Left renal pelvis (tissue), 4 donors: ENCODE data around the gene ZCCHC17. TPM values are rescaled to one million over a fixed set of nuclear protein-coding genes. Genes with fewer than 3 reads are reported as not detected.

Experiments
- DNase-seq, 4 donors: peaks; one replicate each; pipeline ENCODE4 v3.0.0-alpha.2; 2013; ENCODE audit warnings: low read depth in 4 of 4, low spot score in 3 of 4
- polyA plus RNA-seq, 4 donors: library from polyadenylated mRNA; unstranded; fragments of 120-200 nt; gene quantifications; one replicate each; pipeline ENCODE4 v1.2.1, GENCODE V29; 2013; ENCODE audit not compliant: insufficient read length in 4 of 4

Gene ZCCHC17
- polyA plus RNA-seq, 4 donors = 33.6 to 54.9 (median 47.3) TPM

DNA sequence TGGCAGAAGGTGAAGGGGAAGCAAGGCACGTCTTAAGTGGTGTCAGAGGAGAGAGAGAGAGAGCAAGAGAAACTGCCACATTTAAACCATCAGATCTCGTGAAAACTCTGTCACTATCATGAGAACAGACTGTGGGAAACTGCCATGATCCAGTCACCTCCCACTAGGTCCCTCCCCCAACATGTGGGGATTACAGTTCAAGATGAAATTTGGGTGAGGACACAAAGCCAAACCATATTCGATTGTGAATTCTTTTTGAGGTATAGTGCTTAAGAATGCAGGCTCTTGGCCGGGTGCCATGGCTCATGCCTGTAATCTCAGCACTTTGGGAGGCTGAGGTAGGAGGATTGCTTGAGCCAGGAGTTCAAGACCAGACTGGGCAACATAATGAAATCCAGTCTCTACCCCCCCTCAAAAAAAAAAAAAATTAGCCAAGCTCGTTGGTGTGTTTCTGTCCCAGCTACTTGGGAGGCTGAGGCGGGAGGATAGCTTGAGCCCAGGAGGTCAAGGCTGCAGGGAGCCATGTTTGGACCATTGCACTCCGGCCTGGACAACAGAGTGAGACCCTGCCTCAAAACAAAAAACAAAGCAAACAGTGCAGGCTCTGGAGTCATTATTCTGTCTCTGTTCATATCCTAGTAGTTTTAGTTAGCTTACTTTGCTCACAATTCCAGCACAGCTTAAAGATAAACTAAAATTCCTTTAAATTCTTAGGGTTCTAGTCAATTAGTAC lies 6.0 kb downstream of the ZCCHC17 start:
- no peak for DNase-seq

DNA sequence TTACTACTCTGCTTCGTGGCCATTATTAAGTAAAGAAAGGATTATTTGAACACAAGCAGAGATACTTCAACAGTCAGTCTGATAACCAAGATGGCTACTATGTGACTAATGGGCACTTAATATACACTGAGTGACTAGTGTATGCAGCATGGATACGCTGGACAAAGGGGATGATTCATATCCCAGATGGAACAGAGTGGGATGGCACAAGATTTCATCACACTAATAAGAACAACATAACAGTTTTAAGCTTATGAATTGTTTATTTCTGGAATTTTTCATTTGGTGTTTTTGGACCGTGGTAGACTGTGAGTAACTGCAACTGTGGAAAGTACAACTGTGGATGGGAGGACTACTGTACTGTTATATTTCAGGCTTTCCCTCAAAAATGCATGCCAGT lies 9.4 kb downstream of the ZCCHC17 start:
- DNase-seq = no peak

DNA sequence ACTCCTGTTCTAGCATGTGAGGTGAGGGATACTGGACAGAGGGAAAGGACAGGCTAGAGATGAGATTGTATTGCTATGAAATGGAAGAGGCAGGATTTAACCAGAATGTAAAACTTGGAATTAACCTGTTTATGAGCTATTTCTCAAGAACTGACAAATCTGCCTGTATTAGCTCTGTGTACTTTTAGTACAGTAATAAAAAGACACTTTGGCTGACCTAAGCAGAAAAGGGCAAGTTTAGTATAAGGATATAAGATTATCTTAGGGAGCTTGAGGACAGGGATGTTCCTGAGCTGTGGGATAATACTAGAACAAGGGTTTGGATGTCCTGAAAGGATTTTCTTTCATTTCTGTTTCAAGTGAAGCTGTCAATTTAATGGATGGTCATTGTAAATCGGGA lies 11.2 kb downstream of the ZCCHC17 start:
- DNase-seq = no peak

DNA sequence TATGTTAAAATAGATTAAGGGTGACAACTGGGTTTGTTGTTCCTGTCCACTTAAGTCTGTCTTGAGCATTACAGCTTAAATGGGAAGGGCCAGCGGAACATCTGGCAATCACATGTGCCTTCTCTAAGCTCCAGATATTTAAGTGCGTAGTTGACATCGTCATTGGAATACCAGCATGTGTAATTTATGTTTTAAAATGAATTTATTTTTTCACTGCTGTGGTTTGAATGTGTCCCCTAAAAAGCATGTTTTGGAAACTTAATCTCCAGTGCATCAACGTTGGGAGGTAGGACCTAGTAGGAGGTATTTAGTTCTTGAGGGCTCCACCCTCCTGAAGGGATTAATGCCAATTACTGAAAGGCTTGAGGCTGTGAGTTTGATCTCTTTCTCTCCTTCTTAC lies 13.4 kb downstream of the ZCCHC17 start:
- DNase-seq = no peak

DNA sequence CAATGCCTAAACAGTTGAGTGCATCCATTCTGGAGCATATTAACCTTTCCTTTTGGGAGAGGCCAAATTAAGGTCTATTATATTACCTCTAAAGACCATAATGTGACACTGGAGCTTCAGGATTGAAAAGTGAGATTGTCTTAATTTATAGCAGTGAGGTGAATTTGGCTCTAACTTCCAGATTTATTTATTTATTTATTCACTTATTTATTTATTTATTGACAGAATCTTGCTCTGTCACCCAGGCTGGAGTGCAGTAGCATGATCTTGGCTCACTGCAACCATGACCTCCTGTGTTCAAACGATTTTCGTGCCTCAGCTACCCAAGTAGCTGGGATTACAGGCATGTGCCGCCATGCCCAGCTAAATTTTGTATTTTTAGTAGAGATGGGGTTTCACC lies 19.1 kb downstream of the ZCCHC17 start:
- no peak for DNase-seq

DNA sequence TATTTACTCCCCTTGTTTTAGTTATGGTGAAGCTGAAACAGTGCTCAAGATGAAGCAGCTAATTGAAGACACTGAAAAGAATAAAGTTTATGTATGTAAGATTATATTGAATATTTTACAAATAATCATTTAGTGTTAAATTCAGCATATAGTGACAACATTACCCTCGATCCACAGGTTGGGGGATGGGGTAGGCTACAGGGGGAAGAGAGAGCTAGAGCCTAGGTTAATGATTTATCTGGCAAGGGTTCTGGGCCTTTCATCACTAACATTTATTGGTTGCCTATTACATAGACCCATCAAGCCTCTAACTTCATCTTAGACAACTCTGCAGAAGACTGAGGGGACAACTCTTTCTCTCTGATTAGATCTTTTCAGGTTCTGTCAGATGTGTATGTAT lies 21.3 kb downstream of the ZCCHC17 start:
- no peak for DNase-seq

DNA sequence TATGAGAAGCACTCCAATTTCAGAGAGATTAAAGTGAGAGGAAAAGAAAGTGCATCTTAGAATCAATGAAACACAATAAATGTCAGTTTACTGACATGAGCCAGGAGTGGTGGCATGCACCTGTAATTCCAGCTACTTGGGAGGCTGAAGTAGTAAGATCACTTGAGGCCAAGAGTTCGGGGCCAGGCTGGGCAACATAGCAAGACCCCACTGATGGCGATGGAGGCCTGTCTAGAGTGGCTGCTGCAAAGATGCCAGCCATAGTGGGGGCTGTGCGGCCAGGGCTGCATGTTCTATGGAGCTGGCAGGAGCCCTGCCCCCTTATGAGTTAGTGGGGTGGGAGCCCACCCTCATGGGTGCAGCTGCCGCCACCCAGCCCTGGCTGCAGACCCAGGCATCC lies 27.3 kb downstream of the ZCCHC17 start:
- DNase-seq = no peak

DNA sequence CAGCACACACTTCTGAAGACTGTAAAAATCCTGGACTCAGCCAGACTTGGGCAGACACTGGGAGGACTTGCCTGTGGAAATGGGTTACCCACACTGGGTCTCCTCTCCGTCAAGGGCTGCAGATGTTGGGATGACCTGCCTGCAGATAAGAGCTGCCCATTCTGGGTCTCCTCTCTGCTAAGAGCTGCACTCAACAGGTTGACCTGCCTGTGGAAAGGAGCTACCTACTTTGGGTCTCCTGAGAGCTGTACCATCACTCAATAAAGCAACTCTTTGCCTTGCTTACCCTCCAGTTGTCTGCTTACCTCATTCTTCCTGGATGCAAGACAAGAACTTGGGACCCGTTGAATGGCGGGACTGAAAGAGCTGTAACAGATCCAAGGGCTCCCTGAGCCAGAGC lies 28.2 kb downstream of the ZCCHC17 start:
- no peak for DNase-seq

DNA sequence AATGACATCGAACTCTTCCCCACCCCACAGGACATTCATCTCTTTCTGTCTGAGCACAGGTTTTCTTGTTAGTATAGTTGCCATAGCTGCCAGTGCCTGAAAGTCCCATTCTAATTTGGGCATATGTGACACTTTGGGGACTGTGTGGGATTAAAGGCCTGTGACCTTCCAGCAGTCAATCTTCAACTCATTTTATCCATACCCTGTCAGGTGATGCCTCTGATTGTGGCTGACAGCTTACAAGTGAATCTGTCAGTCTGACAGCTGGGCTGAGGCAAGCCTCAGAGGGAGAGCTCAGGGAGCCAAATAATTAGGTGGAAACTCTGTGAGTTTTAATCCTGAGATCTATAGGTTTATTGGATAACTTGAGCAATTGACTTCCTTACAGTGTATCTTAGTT lies 29.6 kb downstream of the ZCCHC17 start:
- no peak for DNase-seq

DNA sequence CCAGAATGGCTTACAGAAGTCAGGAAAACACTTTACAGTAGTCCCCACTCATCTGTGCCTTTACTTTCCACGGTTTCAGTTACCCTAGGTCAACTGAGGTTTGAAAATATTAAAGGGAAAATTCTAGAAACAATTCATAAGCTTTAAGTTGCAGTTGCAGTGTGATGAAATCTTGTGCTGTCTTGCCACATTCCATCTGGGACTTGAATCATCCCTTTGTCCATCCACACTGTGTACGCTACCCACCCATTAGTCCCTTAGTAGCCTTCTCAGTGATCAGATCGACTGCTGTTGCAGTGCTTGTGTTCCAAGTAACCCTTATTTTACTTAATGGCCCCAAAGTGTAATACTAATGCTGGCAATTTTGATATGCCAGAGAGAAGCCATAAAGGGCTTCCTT lies 30.5 kb downstream of the ZCCHC17 start:
- DNase-seq = no peak

DNA sequence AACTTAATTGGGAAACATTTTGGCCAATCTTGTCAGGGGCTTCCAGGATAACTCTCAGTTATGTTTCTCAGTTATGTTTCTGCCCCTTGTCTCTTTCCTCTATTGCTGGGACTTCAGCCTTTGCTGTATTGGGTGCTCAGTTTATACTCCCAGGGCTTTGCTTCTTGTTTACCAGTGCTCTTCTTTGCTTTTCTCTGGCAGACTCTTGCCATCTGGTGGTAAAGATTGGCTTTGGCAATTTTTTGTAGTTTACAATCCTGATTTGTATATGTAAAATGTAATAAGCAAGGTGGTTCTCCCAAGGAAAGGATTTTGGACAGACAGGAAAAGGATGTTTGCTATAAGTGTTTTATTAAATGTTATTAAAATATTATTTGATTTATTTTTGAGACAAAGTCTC lies 38.2 kb downstream of the ZCCHC17 start:
- DNase-seq = peak in 2 of 4 donors; percentile 5 to 14

DNA sequence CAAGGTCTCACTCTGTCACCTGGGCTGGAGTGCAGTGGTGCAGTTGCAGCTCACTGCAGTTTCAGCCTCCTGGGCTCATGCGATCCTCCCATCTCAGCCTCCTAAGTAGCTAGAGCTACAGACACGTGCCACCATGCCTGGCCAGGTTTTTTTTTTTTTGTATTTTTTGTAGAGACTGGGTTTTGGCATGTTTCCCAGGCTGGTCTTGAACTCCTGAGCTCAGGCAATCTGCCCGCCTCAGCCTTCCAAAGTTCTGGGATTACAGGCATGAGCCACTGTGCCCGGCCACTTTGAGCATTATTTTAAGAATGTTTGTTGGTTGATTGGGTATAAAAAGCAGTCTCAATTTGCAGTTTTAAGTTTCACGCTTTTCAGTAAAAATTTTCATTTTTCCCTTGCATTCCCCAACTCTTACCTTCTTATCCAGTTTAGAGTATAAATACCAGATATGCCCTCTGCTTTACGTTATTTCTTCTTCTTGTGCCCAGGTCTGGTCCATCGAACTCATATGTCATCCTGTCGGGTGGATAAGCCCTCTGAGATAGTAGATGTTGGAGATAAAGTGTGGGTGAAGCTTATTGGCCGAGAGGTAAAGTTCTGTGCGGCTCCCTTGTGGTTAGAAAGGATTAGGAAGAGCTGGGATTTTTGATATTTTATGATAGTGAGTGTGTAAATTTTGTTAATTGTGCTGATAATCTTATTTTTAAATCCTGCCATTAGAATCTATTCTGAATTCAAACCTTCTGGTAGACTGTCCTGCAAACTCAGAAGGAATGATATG lies 40.0 kb downstream of the ZCCHC17 start:
- DNase-seq = no peak

DNA sequence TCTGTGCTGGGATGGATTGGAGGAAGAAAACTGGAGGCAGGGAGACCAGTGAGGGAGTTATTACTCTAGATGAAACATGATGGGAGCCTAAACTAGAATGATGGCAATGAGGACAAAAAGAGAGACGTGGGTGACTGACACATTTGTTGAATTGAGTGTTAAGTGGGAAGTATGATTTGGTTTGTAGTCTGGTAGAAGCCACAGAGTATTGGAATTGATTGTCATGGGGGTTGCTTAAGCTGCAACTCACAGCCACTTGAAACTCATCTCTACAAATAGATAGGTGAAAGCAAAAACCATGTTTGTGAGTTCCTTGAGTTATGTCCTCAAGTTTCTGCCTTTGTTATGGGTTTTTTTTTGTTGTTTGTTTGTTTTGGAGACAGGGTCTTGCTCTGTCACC lies 47.7 kb downstream of the ZCCHC17 start:
- no peak for DNase-seq

DNA sequence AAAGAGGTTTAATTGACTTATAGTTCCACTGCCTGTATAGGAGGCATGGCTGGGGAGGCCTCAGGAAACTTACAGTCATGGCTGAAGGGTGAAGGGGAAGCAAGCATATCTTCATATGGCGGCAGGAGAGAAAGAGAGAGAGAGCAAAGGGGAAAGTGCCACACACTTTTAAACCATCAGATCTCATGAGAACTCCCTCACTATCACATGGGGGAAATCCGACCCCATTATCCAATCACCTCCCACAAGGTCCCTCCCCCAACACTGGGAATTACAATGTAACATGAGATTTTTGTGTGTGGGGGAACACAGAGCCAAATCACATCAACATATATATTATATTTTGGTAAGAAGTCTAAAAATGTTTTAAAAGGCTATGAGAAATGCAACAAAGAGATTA lies 48.8 kb downstream of the ZCCHC17 start:
- no peak for DNase-seq

DNA sequence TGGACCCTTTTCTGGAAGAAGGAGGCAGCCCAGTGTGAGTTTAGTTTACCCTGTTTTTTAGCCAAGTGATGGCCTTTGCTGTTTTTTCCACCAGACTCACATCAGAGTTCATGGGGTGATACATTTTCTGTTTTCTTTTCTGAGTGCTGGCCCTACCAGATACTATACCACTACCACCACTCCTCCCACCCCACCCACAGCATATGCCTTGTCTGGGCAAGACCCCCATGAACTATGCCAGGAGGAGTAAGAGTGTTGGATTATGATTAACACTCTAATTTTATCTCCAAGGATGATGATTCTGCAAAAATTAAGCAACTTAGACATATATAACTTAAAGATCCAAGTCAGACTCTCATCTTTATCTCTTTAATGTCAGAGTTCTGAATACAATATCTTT lies 50.0 kb downstream of the ZCCHC17 start:
- no peak for DNase-seq

DNA sequence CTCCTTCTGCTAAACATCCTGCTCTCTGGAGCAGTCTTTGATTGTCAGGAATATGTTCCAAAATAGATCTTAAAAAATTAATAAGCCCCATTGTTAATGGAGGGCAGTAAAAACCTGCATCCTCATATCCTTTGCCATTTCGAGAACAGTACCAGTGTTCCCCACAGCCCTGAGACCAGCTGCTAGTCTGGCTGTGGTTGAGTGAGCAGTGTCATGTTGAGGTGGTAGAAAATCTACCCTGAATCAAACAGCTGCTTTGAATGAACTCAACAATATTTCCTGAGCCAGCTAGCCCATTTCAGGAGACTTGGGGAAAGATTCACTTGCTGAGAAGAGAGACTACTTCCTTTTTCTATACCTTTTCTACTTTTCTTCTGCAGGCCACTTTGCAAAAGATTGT lies 51.6 kb downstream of the ZCCHC17 start:
- DNase-seq = no peak

DNA sequence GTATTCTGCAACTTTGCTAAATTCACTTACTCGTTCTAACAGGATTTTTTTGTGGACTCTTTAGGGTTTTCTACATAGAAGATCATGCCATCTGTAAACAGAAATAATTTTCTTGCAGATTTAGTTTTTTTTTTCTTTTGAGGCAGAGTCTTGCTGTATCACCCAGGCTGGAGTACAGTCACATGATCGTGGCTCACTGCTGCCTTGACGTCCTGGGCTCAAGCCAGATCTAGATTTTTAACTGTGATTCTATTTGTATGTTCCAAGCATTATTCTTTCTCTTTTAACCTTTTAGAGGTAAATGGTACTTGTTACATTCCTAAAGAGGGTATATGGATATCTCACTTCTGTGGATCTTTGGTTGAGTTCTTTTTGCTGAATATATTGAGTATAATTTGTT lies 57.5 kb downstream of the ZCCHC17 start:
- DNase-seq = no peak

DNA sequence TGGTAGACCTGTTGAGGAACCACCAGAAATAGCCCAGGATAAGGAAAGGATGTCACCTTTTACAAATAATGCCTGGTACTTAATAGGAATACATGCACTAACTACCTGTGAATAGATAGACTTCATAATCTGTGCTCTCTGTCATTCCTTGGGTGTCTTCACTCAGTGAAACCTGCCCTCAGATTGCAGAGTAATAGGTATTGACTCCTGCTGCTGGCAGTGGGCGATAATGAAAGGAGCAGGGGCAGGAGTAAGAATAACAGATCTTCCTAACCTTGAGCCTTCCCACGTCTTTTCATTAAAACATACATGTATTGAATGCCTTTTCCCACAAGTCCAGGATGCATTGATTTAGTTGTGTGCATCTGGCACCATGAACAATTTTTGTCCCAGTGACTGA lies 59.6 kb downstream of the ZCCHC17 start:
- no peak for DNase-seq

DNA sequence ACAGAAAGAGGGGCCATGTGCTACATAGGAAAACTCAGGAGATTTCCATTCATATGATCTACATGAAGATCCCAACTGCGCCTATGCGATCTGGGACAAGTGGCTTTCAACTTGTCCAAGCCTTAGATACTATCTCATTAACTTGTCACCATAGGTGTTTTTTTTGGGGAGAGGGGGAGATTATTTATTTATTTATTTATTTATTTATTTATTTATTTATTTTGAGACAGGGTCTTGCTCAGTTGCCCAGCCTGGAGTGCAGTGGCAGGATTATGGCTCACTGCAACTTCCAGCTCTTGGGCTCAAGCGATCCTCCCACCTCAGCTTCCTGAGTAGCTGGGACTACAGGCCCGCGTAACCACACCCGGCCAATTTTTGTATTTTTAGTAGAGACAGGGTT lies 64.8 kb downstream of the ZCCHC17 start:
- DNase-seq = no peak

DNA sequence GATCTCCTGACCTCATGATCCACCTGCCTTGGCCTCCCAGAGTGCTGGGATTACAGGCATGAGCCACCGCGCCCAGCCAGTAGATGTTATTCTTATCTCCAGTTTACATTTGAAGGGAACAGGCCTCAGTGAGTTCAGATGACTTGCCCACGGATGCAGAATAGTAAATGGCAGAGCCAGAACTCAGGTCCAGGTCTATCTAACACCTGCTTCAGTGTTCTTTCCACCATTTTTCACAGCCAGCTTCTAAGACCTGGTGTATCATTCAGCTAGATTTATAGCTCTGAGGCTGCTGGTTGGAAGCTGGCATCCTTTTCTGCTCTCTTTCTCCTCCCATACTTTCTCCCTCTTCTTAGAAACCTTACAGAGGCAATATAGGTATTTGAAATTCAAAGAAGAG lies 65.2 kb downstream of the ZCCHC17 start:
- no peak for DNase-seq

DNA sequence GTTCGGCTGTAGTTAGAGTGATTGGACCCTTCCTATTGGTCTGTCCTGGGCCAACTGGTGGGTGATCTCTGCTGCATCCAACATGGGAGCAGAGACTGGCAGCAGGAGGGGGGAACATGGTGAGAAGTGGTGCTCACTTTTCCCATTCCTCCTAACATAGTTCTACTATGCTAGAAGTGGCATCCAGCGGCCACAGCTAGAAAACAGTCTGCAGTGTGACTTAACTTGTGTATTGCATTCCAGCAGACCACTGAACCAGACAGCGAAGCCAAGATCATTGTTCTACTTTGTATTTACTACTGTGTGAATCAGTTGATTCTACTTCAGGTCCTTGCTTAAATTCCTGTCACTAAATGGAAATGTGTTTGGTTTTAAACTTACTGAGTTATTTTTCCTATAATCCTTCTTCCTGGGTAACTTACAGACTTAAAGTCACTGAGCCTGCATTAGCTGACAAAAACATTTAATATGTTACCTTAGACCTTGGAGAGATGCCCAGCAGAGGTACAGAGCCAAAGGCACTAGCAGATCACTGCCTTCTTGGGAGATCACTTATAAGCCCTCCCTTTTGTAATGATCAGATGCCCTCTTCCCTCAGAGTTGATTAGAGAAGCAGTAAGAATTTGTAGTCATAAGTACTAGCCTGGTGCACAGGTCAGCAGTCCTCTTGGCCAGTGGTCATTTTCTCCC lies 67.9 kb downstream of the ZCCHC17 start:
- peak in 3 of 4 donors; percentile 25 to 50 (median 40) for DNase-seq

DNA sequence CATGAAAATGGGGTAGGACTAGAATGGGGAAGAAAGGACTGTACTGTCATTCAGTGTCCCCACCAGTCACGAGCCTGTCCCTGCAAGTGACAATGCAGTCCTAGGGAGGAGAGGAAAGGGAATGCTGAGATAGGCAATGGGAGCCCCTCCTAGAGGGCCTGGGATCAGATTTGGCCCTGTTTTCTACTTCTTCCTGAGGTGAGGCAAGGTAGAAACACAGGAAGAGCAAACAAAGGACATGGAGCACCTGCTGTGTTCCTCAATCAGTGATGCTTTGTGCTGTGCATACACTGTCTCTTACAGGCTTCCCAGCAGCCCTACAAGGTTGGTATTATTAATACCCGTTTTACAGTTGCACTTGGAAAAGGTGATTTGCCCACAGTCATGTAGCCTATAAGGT lies 70.0 kb downstream of the ZCCHC17 start:
- no peak for DNase-seq
